LNCaP clone FGC (cell line): ENCODE results near the gene GADD45G.

ENCODE experiments used
- DNase-seq: peaks from one replicate; pipeline ENCODE4 v3.0.0-alpha.2; 2011; ENCODE audit warnings: low read depth
- H3K4me3 ChIP-seq: 2 replicates; pipeline ENCODE4 v1.5.1; 2011; ENCODE audit warnings: mild to moderate bottlenecking, low read depth, low read length, control low read depth
- CTCF ChIP-seq: IDR thresholded peaks from 2 replicates; pipeline ENCODE4 v1.5.1; 2012; ENCODE audit warnings: mild to moderate bottlenecking; ENCODE audit not compliant: control insufficient read depth, insufficient read depth; ENCODE audit errors: extremely low read depth

The GADD45G gene

GRCh38 chr9:89579741-89580385 lies 24.9 kb upstream of the GADD45G start:
- TF ChIP-seq CTCF = no peak
- no peak overlapping the region for H3K4me3 ChIP-seq
- no peak for DNase-seq

- H3K4me3 ChIP-seq = no peak overlapping the region
- TF ChIP-seq CTCF = no peak
- DNase-seq = no peak
Observed at GRCh38 chr9:89586311-89586710, 18.5 kb upstream of the GADD45G start.

- no peak for TF ChIP-seq CTCF
- no peak overlapping the region for H3K4me3 ChIP-seq
- DNase-seq = no peak
Observed at GRCh38 chr9:89588271-89588879, 16.4 kb upstream of the GADD45G start.

- H3K4me3 ChIP-seq = no peak overlapping the region
- TF ChIP-seq CTCF = no peak
- DNase-seq = no peak
Observed at GRCh38 chr9:89590415-89590814, 14.4 kb upstream of the GADD45G start.

- TF ChIP-seq CTCF = no peak
- H3K4me3 ChIP-seq = no peak overlapping the region
- no peak for DNase-seq
Observed at GRCh38 chr9:89591274-89592212, 13.3 kb upstream of the GADD45G start.

- no peak for TF ChIP-seq CTCF
- H3K4me3 ChIP-seq = no peak overlapping the region
- DNase-seq = no peak
Observed at GRCh38 chr9:89592213-89592815, 12.5 kb upstream of the GADD45G start.
